Measurements from ENCODE around the gene LCK.

LCK gene

DNA sequence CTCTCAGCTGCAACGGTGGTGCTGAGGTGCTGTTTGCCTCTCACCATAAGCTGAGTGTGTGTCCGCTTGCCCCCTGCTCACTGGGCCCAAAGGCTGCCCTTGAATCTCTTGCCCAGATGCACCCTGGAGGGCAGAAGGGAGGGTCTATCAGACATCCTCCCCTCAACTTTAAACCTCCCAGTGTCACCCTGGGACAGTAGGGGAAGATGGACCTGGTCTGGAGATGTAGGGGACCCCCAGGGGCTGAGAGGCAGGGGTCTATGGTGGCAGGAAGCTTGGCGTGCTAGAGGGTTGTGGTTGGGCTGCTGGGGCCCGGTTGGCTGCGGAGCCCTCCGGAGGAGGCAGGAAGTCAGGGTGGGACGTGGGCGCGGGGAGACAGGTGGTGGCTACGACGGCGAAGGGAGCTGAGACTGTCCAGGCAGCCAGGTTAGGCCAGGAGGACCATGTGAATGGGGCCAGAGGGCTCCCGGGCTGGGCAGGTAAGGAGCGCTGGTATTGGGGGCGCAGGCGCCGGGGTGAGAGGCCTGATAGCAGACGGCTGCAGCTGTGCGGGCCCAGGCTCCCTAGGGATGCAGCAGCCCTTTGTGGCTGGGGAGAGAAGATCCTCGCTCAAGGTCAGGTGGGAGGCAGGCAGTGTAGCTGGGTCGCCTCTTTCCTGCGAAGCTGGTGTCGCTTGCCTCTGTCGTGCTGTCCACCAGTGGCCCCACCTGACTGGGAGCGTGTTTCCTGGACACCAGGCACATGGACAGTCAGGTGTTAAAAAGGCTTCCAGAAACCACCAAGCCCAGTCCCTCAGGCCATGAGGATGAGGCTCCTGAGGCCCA, at the start of gene LCK:
Gene LCK (plus strand): TSS at position 373 of the 824 bp plus-strand sequence. CDS start 23,065 bp downstream, outside the sequence.
- DNase-seq (ENCODE audit: extremely low read depth in 1 of 2, low read depth in 1 of 2), result peak; percentile 56 to 70

- no peak for DNase-seq (ENCODE audit: extremely low read depth in 1 of 2, low read depth in 1 of 2)
These were observed 46.1 kb upstream of the LCK start for GRCh38 chr1:32204943-32205361.

DNA sequence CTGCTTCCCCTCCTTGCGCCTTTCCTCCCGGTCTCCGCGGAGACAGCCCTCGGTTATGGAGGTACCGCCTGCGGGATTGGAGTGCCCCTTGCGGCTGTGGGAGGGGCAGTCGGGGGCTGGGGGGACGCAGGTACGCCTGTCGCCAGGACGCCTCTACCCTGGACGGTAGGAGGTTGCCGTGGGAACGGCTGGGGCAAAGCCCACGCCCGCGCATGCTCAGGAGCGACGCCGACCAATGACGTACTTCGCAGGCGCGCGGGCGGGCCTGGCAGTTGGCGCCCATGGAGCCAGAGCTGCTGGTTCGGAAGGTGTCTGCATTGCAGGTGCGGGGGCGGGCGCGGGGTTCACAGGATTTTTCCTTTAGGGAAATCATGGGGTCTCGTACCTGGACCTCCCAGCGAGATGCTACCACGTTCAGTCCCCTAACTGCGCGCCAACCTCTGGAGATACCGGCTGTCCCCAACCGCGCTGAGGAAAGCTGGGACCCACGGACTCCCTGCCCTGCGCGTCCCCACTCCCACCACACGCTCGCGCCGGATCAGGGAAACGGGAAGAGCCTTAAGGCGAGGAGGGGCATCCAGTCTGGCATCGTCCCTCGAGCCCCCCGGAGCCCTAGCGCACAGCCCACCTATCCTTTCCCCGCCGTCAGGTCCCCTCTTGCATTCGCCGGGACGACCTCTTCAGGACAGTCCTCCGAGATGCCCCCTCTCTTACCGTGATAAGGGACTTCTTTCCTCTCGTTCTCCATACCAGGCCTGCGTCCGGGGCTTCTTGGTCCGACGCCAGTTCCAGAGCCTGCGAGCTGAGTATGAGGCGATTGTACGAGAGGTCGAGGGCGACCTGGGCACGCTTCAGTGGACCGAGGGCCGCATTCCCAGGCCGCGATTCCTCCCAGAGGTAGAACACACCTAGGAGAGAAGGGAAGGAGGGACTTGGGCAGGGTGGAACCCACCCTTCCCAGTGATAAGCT, 45.4 kb upstream of the LCK start, which contains the start of gene IQCC:
Gene IQCC (plus strand): TSS at position 271 of the 970 bp plus-strand sequence. CDS start 11 bp downstream, at position 282.
- peak; percentile 71 to 76 for DNase-seq (ENCODE audit: extremely low read depth in 1 of 2, low read depth in 1 of 2)

DNA sequence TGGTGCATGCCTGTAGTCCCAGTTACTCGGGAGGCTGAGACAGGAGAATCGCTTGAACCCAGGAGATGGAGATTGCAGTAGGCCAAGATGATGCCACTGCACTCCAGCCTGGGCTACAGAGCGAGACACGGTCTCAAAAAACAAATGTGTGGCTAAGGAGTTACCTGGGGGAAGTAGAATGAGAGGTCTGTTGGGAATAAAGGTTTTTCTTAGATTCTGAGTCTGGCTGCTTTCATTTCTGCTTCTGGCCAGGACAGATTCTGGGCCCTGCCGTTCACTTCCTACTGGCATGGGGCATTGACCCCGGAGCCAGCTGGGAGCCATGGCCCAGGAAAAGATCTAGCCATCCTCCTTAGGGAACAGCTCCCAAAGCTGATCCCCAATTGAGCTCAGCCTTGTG, 42.6 kb upstream of the LCK start:
- no peak for DNase-seq (ENCODE audit: extremely low read depth in 1 of 2, low read depth in 1 of 2)

- DNase-seq (ENCODE audit: extremely low read depth in 1 of 2, low read depth in 1 of 2), result no peak
These were observed 42.2 kb upstream of the LCK start, which contains the start of gene DCDC2B for GRCh38 chr1:32208891-32209328. DCDC2B (plus strand) TSS chr1:32209089; CDS start chr1:32209094, 5 bp downstream.

DNA sequence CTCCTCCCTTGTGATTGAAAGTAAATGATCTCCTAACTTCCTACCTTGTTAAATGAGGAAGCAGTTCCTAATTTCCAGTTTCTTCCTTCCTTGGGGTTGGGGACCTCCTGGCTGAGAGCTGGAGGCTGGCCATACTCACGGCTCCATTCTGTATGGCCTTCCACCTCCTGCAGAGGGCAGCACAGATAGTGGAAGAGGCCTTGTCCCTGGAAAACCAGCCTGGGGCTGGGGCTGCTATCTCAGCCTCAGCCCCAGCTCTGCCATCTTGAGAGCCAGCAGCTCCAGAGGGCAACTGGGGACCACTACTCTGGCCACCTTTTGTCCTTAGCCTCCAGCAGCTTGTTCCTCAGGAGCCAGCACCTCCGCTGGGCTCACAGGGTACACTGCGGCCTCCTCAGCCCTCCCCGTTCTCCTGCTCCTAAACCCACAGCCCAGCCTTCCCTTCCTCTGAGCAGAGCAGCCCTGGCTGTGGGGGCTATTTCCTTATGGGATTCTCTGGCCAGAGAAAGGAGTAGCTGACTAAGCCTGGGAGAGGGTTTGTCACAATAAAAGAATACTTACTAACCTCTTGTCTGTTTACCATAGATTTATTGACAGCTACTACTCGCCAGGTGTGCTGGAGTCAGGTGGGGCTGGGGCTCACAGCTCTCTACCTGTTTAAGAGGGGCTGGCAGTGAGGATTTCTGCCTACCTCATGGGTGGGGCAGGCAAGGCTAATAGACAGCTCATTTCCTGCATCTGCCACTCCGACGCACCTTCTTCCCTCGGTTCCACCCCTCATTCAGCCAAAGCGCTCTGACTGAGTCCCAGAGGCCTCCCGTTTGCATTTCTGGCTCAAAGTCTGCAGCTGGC, 35.2 kb upstream of the LCK start:
- DNase-seq (ENCODE audit: extremely low read depth in 1 of 2, low read depth in 1 of 2), result no peak

DNA sequence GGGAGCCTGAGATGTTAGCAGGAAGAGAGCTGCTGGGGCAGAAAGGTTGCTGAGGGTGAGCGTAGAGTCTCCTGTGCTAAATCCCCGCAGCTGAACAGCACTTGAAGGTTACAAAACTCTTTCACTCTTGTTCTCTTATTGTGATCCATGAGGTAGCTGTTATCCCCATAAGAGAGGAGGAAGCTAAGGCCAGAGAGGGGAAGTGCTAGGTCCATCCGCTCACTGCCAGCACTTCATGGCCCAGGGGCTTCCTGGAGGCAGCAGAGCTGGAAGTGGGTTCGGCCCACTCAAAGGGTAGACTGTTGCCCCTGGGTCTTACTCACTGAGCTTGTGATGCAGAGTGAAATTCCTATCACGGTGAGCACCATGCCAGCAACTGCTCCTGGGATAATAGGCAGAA, 34.5 kb upstream of the LCK start:
- no peak for DNase-seq (ENCODE audit: extremely low read depth in 1 of 2, low read depth in 1 of 2)

- no peak for DNase-seq (ENCODE audit: extremely low read depth in 1 of 2, low read depth in 1 of 2)
These were observed 32.0 kb upstream of the LCK start for GRCh38 chr1:32219022-32219421.

DNA sequence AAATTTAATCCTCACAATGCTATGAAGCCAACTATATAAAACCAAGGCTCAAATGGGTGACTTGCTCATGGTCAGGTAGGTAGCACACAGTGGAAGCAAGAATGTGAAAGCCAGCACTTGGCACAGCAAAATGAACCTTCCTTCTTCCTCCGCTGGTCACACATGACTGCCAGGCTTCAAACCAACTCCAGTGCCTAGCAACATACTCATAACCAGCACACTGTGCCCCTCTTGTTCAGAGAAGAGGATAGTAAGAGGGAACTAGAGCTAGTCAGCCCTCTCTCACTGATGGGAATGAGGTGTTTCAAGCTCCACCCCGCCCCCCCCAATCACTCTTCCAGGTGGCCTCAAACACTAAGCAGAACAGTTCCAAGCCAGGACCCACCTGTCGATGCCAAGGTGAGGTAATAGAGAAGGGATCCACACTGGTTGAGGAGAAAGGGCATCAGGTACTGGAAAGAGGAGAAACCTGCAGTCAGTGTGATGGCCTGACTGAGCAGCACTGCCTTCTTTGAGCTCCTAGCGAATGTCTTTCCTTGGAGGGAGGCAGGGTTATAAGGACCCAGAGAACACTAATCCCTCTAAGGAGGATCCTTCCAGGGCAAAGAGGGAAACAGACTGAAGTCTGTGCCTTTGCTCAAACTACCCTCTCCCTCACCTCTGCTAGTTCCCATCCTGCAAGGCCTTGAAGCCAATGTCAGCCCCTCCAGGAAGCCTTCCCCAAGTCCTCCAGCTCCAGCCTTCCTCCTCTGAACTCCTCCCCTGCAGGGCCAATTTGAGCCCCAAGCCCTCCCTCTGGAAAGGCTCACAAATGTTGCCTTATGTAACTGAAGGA, 30.1 kb upstream of the LCK start:
- DNase-seq (ENCODE audit: extremely low read depth in 1 of 2, low read depth in 1 of 2), result no peak

DNA sequence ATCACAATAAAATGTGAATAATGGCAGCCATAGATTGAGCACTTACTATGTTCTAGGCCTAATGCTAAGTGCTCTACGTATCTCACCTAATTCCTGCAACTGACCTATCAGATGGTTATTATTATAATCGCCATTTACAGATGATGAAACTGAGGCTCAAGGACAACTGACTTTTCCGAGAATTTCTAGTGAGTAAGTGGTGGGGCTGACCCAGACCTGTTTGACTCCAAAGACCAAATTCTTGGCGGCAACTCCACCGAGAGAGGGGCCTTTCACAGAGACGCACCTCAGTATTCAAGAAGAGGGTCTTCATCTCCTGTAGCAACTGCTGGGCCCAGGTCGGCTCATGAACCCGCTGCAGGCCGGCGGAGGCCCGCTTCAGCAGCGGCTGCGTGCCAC, 29.5 kb upstream of the LCK start:
- no peak for DNase-seq (ENCODE audit: extremely low read depth in 1 of 2, low read depth in 1 of 2)

DNA sequence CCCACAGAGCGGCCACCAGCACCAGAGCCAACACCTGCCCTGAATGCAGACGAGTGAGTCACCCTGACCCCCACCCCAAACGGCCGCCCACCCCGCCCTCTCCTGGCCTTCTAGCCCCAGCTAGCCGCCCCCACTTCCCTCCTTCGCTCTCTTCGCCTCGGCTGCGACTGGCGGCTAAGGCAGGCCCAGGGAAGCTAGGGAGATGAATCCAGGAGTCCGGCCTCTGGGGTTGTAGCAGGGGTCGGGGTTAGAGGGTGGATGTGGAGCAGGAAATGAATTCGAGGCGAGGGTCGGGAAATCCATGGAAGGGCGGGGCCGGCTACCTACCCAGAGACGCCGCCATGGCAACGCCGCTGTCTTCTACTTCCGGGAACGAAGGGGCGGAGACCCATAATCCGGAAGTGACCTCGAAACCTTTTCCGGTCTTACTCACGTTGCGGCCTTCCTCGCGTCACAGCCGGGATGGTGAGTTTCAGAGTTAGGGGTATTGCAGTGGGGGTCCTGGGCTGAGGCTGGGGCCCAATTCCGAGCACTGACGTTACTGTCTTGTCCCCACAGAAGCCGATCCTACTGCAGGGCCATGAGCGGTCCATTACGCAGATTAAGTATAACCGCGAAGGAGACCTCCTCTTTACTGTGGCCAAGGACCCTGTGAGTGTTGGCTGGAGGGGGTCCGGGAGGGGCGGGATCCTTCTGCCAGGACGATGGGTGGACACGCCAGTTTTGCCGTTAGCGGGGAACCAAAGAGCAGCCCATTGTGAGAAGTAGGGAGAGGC, 28.9 kb upstream of the LCK start, which contains the start of the genes EIF3I and TMEM234:
Gene EIF3I (plus strand): TSS at position 428 of the 776 bp plus-strand sequence. CDS start 35 bp downstream, at position 463.
Gene TMEM234 (minus strand): TSS at position 374 of the 776 bp plus-strand sequence. CDS start 31 bp downstream, at position 343.
- DNase-seq (ENCODE audit: extremely low read depth in 1 of 2, low read depth in 1 of 2), result peak; percentile 75 to 90

GRCh38 chr1:32223683-32224082, 27.4 kb upstream of the LCK start:
- no peak for DNase-seq (ENCODE audit: extremely low read depth in 1 of 2, low read depth in 1 of 2)

GRCh38 chr1:32224285-32224684, 26.8 kb upstream of the LCK start:
- no peak for DNase-seq (ENCODE audit: extremely low read depth in 1 of 2, low read depth in 1 of 2)

GRCh38 chr1:32228771-32229170, 22.3 kb upstream of the LCK start:
- DNase-seq (ENCODE audit: extremely low read depth in 1 of 2, low read depth in 1 of 2), result no peak

DNA sequence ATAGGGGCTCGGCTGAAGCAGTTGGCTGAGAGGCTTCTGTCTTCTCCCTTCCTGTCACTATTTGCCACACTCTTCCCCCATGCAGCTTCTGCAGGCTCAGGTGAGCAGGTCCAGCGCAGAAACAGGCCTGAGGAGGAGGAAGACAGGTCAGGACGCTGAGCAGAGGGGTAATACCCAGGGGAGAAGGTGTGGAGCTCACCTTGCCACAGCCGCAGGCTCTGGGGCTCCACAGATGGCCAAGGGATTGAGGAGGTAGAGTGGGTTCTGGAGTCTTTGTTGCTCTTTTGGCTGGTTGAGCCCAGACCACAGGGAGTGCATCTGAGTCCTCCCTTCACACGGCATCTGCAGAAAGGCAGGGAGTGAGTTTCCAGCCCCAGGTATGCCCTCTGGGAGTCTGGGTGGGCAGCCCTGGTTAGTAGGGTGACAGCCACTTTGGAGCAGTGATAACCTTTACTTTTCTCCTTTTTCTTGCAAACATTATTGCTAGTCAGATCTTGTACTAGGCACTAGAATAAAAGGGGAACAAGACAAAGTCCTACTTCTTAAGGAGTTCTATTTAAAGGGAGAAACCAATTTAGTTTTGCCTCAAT, 19.1 kb upstream of the LCK start:
- DNase-seq (ENCODE audit: extremely low read depth in 1 of 2, low read depth in 1 of 2), result no peak

DNA sequence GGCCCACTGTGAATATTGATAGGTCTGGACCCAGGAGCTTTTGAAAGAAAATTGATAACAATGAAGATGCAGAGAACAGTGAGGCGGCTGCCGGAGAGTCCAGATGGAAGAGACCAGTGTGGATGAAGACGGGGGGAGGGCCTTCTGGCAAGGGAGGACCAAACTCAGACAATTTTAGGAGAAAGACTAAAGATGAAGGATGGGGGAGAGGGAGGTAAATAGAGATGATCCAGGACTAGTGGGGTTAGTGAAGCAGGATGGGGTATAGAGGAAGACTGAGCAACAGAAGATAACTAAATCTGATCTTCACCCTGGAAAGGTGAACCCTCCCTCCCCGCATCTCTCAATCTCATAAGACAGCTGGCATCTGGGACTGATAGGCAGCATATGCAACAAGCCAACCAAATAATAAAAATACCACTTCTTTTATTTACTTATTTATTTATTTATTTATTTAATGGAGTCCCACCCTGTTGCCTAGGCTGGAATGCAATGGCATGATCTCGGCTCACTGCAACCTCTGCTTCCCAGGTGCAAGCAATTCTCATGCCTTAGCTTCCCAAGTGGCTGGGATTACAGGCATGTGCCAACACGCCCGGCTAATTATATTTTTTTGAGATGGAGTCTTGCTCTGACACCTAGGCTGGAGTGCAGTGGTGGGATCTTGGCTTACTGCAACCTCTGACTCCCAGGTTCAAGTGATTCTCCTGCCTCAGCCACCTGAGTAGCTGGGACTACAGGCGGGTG, 18.3 kb upstream of the LCK start:
- no peak for DNase-seq (ENCODE audit: extremely low read depth in 1 of 2, low read depth in 1 of 2)

GRCh38 chr1:32234792-32235191, 16.3 kb upstream of the LCK start:
- DNase-seq (ENCODE audit: extremely low read depth in 1 of 2, low read depth in 1 of 2), result no peak
